Cardiac fibroblast (primary cell): ENCODE data around the gene TBC1D7.

Source experiments
- DNase-seq, 2 donors: peaks; one replicate each; pipeline versions ENCODE4 v3.0.0 to v3.0.0-alpha.2; 2010; ENCODE audit warnings: low read depth in 2 of 2
- H3K4me3 ChIP-seq, 2 donors: replicated peaks in 1 of 2; 1 replicate in 1 of 2; 2 replicates in 1 of 2; pipeline ENCODE4 v1.5.1; 2011; ENCODE audit warnings: low read depth in 2 of 2, low read length in 2 of 2, mild to moderate bottlenecking in 2 of 2, moderate library complexity in 1 of 2
- TF ChIP-seq, protein P1 (sequence below): IDR thresholded peaks from one replicate; pipeline ENCODE4 v1.5.1; 2011; ENCODE audit warnings: low read depth, mild to moderate bottlenecking, low read length, inconsistent platforms

TBC1D7 gene

DNA sequence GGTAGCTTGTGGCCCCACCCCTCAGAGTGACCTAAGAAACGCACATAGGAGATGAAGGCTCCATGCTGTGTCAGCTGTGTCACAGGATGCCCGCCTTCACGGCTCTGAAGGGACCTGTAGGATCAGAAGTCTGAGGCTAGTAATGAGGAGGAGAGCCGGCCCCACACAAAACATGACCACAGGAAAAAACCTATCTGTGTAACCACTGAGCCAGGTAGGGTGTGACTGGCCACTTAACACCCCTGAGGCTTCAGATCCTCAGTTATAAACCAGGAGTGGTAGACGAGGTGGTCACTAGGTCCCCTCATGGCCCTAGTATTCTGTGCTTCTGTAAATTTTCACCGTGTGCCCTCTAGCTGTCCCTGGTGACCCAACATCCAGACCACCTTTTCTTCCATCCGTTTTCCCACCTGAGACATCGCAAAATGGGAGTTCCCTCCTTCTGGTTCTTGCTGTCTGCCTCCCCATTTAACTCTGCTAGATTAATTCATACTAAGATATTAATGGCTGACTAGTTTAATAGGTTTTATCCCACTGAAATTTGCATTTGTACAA, 52.8 kb downstream of the TBC1D7 start:
- TF ChIP-seq, protein P1, sequence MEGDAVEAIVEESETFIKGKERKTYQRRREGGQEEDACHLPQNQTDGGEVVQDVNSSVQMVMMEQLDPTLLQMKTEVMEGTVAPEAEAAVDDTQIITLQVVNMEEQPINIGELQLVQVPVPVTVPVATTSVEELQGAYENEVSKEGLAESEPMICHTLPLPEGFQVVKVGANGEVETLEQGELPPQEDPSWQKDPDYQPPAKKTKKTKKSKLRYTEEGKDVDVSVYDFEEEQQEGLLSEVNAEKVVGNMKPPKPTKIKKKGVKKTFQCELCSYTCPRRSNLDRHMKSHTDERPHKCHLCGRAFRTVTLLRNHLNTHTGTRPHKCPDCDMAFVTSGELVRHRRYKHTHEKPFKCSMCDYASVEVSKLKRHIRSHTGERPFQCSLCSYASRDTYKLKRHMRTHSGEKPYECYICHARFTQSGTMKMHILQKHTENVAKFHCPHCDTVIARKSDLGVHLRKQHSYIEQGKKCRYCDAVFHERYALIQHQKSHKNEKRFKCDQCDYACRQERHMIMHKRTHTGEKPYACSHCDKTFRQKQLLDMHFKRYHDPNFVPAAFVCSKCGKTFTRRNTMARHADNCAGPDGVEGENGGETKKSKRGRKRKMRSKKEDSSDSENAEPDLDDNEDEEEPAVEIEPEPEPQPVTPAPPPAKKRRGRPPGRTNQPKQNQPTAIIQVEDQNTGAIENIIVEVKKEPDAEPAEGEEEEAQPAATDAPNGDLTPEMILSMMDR: no peak
- no peak overlapping the region for H3K4me3 ChIP-seq
- DNase-seq: no peak

DNA sequence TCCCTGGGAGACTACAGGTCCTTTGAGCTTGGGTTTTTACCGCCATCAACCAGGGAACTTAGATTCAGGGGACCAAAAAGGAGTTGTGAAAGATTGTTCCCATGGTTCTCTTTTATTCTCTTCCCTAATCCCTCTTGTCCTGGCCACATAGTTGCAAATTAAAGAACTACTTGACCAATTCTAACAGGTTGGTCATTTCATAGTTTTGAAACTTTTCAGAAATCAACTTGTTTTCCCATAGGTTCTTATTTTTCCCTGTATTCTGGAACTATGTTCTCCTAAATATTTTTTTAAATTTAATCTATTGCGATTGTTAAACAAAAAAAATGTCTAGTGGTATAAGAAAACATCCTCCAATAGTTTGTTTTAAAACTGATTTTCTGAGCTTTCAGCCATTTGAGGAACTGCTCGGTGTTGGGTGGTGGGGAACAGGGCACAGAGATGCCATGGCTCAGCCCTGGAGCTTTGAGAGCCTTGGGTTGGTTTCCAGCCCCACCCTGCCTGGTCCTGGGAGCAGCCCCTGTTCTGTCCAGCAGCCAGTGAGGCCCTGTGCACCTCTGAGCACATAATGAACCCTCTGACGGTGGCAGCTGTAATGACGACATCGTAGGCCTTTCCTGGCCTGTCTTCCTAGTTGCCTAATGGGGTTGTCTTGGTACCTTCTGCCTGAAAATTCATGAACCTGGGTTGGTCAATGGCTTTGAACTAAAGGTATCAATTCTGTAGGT, 53.5 kb downstream of the TBC1D7 start:
- no peak overlapping the region for H3K4me3 ChIP-seq
- TF ChIP-seq, protein P1: no peak
- DNase-seq: no peak

DNA sequence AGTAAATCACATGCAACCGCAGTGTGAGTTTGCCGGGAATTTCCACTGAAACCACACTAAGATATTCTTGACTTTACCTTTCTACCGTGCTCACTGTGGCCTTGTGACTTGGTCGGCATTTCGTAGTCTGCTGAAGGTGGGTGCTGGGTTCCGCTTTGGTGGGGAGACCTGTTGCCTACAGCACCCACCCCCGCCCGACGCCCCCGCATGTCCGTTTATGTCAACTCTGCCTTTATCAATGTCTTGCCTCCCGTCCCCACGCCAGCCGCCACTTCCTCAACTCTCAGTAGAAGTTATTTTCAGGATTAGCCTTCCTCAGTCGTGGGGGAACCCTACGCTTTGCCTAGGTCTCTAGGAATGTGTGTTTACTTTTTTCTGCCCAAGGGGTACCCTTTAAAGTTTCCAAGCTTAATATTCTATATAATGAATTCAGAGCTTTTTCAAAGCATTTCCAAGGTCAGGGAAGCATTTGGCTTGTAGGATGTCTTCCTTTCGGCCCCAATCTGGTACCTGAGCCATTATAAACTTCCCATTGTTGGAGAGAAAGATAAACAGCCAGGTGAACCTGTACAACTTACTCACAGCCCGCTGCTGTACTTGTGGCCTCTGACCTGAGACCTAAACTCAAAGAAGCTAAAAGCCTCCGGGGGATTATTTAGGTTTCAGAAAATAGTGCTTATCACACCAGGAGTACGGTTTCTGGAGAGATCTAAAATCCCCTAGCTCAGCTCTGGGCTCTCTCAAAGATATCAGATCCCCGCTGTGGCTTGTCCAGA, 54.2 kb downstream of the TBC1D7 start:
- H3K4me3 ChIP-seq: no peak overlapping the region
- TF ChIP-seq, protein P1: no peak
- DNase-seq: no peak

DNA sequence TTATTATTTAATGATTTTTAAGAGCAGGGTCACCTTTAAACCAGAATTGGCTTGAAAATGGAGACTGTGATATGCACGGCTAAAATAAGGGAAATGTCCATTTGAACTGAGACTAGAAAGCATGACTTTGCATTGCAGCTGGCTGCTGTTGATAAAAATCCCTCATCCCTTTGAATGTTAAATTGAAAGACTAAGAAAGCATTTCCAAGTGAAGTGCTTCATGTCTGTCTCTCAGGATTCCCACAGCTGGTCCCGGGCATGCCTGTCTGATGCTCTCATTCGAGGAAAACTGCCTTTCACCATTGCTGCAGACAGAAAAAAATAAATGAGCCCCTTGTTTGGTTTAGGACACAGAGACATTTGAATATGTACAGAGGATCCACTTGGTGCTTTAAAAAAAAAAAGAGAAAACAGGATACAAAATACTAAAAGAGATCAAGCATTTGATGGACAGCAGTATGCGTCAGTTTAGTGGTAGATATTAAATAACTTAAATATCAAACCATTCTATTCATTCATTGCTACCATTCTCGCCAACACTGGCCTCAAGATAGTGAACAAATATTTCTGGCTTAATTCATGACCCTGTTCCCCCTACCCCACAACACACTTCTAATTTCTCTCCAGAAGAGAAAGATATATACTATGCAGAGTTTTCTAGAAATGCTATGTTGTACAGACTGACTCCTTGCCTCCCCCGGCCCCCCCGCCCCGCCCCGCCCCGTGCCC, 55.0 kb downstream of the TBC1D7 start:
- TF ChIP-seq, protein P1: no peak
- H3K4me3 ChIP-seq: no peak overlapping the region
- no peak for DNase-seq

DNA sequence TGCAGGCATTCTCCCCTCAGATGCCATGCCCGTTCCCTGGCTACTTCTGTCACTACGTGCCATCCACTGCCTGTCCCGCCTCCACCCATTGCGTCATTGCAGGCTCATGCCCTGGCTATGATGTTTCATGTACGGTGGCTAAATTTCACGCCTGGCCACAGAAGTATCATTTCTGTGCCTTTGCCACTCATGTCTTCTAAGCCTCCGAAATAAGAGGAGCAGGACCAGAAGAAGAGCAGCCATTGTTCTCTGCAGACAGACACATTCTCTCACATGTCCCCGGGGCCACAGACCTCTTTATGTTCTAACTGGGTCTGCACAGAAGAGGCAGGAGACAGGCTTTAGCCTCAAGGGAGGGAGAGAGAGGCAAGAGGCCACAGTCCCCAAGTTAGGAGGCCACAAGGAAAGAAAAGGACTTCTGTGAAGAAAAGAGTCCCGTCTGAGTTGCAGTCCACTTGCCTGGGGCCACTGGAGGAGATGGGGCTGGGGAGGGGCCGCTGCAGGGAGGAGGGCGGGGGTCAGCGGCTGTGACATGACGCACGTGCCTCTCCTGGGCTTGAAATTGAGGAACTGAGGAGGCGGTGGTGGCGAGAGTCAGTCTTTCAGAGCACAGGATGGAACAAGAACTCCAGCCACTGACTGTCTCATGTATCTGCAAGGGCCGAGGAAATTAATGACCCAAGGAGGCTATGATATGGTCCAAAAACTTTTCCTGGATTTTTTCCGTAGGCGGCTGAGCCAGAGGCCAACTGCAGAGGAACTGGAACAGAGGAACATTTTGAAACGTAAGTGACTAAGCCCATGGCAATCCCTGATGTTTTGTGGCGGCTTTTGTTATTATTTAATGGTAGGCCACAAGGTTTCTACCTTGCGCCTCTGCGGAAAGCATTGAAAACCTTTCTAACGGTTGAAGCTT, 55.9 kb downstream of the TBC1D7 start:
- TF ChIP-seq, protein P1: no peak
- H3K4me3 ChIP-seq: no peak overlapping the region
- no peak for DNase-seq

DNA sequence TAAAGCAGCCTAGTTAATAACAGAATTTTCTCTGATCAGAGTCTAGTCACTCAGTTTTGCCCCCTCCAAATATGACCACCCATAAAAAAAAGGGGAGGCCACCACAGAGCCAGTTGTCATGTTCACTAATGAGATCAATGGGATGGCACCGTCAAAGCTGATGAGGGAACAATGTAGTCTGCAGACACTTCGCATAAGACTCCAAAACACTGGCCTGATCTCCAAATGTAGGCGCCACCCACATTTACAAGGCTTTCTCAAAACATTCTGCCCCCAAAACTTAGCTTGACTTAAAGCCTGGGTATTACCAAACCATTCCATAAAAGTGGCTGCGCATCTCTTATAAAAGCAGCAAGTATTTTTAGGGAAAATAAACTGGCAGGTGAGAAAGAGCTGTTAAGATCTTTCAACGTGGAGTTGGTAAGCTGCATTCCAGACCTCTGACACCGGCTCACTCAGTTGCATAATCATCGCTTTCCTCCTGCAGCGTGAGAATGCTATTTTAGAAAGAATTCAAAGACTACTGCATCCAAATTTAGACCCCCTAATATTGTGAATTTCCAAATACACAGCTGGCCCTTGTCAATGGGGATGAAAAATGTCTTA, 59.3 kb downstream of the TBC1D7 start:
- TF ChIP-seq, protein P1: no peak
- H3K4me3 ChIP-seq: no peak overlapping the region
- DNase-seq: peak; percentile 70 to 79
